ENCODE measurements around the gene TMEM272. TPM values are rescaled to one million over a fixed set of nuclear protein-coding genes. Genes with fewer than 3 reads are reported as not detected.

The TMEM272 gene
- total RNA-seq, 4 donors from 2014 or later, result 0.40 to 0.57 TPM; not detected in 2

GRCh38 chr13:51784097-51784496 is 60.9 kb downstream of the TMEM272 start:
- Histone ChIP-seq H3K36me3 (no peaks in the 10 kb centered on the region), H3K27me3 (no peaks in the 10 kb centered on the region), H3K9me3 (no peaks in the 10 kb centered on the region), H3K27ac (no peak overlapping the region), H3K4me1 (peaks cover 0 to 22% (median 0%) of the 10 kb centered on the region in 4 donors), H3K4me3 (no peak overlapping the region)
- peak in 1 of 3 donors; percentile 40 for DNase-seq
- no peak for TF ChIP-seq POLR2A (IDR thresholded peaks at IDR 0.05)
- TF ChIP-seq, protein P1, sequence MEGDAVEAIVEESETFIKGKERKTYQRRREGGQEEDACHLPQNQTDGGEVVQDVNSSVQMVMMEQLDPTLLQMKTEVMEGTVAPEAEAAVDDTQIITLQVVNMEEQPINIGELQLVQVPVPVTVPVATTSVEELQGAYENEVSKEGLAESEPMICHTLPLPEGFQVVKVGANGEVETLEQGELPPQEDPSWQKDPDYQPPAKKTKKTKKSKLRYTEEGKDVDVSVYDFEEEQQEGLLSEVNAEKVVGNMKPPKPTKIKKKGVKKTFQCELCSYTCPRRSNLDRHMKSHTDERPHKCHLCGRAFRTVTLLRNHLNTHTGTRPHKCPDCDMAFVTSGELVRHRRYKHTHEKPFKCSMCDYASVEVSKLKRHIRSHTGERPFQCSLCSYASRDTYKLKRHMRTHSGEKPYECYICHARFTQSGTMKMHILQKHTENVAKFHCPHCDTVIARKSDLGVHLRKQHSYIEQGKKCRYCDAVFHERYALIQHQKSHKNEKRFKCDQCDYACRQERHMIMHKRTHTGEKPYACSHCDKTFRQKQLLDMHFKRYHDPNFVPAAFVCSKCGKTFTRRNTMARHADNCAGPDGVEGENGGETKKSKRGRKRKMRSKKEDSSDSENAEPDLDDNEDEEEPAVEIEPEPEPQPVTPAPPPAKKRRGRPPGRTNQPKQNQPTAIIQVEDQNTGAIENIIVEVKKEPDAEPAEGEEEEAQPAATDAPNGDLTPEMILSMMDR (IDR thresholded peaks at IDR 0.05), result no peak

- no peaks in the 10 kb centered on the region for H3K27me3 ChIP-seq
- DNase-seq, result no peak
- TF ChIP-seq, protein P1 (IDR thresholded peaks at IDR 0.05), result no peak
- no peak for TF ChIP-seq POLR2A (IDR thresholded peaks at IDR 0.05)
- H3K4me3 ChIP-seq, result no peak overlapping the region
- H3K27ac ChIP-seq, result no peak overlapping the region
- H3K36me3 ChIP-seq, result no peaks in the 10 kb centered on the region
- H3K4me1 ChIP-seq, result peaks cover 0 to 22% (median 0%) of the 10 kb centered on the region in 4 donors
- H3K9me3 ChIP-seq, result no peaks in the 10 kb centered on the region
Observed at GRCh38 chr13:51783428-51784094, 61.4 kb downstream of the TMEM272 start.

- Histone ChIP-seq H3K27me3 (no peaks in the 10 kb centered on the region), H3K36me3 (no peaks in the 10 kb centered on the region), H3K4me1 (peaks cover 0 to 22% (median 0%) of the 10 kb centered on the region in 4 donors), H3K27ac (no peak overlapping the region), H3K4me3 (no peak overlapping the region), H3K9me3 (no peaks in the 10 kb centered on the region)
- TF ChIP-seq POLR2A (IDR thresholded peaks at IDR 0.05), result no peak
- TF ChIP-seq, protein P1 (IDR thresholded peaks at IDR 0.05), result no peak
- peak in 1 of 3 donors; percentile 66 for DNase-seq
Observed at GRCh38 chr13:51782026-51782710, 62.8 kb downstream of the TMEM272 start.

GRCh38 chr13:51781246-51782022 is 63.5 kb downstream of the TMEM272 start:
- no peaks in the 10 kb centered on the region for H3K36me3 ChIP-seq
- H3K27ac ChIP-seq, result no peak overlapping the region
- H3K4me1 ChIP-seq, result peaks cover 0 to 19% (median 0%) of the 10 kb centered on the region in 4 donors
- H3K4me3 ChIP-seq, result no peak overlapping the region
- no peaks in the 10 kb centered on the region for H3K9me3 ChIP-seq
- no peaks in the 10 kb centered on the region for H3K27me3 ChIP-seq
- TF ChIP-seq, protein P1 (IDR thresholded peaks at IDR 0.05), result peak in 2 of 6 experiments; percentile 24 to 29
- TF ChIP-seq POLR2A (IDR thresholded peaks at IDR 0.05), result no peak
- no peak for DNase-seq

DNA sequence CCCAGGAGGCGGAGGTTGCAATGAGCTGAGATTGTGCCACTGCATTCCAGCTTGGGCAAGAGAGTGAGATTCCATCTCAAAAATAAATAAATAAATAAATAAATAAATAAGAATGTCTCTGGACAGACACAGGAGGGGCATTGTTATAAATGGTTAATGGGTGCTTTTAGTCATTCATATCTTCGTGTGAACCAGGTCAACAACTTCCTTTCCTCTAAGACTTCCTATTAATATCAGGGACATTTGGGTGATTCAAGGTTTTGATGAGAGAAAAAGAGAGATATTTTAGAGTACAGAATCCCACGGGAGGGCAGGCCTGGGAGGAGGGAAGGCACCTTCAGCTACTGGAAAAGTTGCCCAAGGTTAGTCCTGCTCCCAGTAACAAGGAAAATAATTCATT is 64.9 kb downstream of the TMEM272 start:
- H3K4me1 ChIP-seq, result peaks cover 0 to 10% (median 0%) of the 10 kb centered on the region in 4 donors
- no peaks in the 10 kb centered on the region for H3K9me3 ChIP-seq

More for the DNA sequence above, 64.9 kb downstream of the TMEM272 start:
- TF ChIP-seq POLR2A (IDR thresholded peaks at IDR 0.05), result no peak
- TF ChIP-seq, protein P1 (IDR thresholded peaks at IDR 0.05), result no peak
- no peak overlapping the region for H3K4me3 ChIP-seq
- H3K27me3 ChIP-seq, result no peaks in the 10 kb centered on the region
- DNase-seq, result no peak
- H3K27ac ChIP-seq, result no peak overlapping the region
- H3K36me3 ChIP-seq, result no peaks in the 10 kb centered on the region

Data from Peyer's patch (tissue), 4 donors.